Effector CD8-positive, alpha-beta T cell (primary cell): ENCODE data around the gene NONO.
"Not testable (repeated sequence)": the region's sequence is repeated elsewhere in the genome, so short reads cannot be mapped to it uniquely, and the experiment has no call there.

Experiments used
- DNase-seq: peaks from one replicate; lab custom pipeline; 2025; lab: John Stamatoyannopoulos, UW
- total RNA-seq, 4 experiments: gene quantifications; one replicate each; lab custom pipeline; 2026; lab: John Stamatoyannopoulos, UW

Gene NONO, protein sequence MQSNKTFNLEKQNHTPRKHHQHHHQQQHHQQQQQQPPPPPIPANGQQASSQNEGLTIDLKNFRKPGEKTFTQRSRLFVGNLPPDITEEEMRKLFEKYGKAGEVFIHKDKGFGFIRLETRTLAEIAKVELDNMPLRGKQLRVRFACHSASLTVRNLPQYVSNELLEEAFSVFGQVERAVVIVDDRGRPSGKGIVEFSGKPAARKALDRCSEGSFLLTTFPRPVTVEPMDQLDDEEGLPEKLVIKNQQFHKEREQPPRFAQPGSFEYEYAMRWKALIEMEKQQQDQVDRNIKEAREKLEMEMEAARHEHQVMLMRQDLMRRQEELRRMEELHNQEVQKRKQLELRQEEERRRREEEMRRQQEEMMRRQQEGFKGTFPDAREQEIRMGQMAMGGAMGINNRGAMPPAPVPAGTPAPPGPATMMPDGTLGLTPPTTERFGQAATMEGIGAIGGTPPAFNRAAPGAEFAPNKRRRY
- total RNA-seq: 430 to 508 (median 449) reads per million in 4 experiments

DNA sequence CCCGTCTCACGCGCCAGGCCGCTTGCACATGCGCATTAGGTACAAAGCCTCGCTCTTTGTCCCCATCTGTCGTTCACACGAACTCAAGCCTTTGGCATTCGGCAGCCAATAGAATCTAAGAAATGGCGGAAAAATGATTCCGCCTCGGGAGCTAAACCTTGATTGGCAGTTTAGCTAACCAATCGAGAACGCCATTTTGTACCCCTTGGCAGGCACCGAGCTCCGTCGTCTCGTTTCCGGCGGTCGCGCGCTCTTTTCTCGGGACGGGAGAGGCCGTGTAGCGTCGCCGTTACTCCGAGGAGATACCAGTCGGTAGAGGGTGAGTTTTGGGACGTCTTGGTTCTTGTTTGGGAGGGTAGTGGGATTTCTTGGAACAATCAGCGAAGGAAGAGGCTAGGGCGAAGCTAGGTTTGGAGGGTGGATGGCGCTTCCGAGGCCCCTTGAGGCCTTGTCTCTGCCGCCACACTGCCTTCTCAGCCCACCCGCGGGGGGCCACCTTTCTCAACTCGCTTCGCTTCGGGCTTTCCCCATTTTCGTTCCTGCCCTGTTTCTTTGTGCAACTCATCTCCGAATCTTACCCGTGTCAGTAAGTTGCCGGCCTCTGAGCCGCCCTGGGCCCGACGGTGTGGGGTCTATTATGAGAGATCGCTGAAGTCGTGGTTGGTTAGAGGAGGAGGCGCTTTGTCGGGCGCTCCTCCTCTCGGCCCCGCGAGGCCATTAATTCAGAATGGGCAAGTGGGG is at the start of gene NONO:
TSS of gene NONO (plus strand) at position 233 of the 741 bp plus-strand sequence. CDS start 7,003 bp downstream, outside the sequence.
- DNase-seq: peak; percentile 69

- DNase-seq: no peak
Observed at GRCh38 chrX:71235482-71235881, 48.0 kb upstream of the NONO start.

DNA sequence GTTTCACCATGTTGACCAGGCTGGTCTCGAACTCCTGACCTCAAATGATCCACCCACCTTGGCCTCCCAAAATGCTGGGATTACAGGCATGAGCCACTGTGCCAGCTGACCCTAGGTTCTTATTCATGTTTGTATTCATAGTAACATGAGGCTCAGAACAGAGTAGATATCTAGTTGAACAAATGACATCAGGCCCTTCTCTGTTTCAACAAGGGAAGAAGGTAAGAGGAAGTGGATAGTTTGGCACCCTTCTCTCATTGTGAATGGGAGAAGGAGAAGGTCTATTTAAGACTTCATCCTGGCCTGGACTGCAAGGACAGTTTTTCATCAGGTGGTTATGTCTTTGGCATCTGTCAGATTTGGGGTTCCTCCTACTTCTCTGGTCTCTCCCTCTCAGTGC is 46.6 kb upstream of the NONO start:
- DNase-seq: no peak

DNA sequence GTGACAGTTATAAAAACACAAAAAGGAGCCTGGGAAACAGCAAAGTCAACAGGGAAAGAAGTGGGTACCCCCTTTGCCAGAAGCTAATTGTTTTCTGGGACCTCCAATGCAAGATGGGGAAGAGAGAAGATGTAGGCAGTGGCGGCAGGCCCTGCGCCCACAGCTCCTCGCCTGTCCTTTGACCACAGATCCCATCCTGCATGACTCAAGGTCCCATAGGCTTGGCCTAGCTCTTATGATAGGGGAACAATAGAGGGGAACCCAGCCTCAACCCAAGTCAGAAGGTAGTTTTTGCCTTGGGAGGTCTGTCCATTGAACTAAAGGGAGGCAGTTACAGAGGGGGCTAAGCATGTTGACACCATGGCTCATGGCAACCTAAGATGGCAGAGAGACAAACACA is 43.7 kb upstream of the NONO start:
- DNase-seq: no peak

GRCh38 chrX:71241301-71241700 is 42.1 kb upstream of the NONO start:
- DNase-seq: no peak

DNA sequence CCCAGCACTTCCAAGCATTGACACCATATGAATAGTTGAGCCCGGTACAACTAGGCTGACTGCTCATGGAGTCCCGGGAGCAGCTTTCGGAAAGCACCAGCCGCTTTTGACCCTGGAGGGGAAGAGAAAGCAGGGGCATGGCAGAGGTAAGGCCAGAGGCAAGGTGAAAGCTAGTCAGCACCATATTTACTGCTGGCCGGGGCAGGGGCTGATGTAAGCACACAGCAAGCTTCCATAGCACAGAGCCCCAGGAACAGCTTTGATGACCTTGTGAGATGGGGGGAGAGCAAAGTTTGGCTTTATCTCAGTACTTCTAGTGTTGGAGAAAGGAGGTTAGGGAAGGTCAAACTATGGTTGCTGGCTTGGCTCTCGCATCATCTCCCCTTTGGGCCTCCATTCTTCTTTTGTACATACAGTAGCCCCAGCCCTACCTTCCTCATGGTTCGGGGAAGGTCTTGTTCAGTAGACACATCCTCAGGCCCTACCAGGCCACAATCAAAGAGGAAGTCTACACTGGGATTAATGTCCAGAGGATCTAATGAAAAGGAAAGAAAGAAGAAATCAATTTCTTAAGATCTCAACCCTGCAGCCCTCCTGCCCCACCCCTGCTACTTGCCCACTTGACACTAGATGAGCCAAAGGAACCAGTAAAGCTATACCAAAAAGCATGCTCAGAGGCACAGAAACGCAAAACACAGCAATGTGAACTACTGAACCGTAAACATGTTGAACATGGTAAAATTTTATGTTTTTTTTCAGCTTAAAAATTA is 38.9 kb upstream of the NONO start:
- DNase-seq: no peak

DNA sequence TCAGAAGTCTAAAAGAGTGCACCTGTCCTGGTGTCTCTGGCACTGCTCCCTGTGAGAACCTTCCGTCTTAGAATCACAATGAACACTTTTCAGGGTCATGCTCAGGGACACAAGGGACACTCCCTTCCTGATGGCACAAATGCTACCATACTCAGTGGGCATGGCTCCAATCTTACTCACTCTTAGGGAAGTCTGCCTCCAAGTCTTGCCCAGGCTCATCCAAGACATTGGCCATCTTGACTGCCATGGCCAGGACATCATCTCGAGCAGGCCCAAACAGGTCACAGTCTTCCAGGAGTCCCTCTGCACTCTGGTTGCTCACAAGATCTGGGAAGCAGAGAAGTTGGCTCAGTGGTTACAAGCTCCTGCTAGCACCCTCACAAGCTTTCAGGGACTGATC is 38.3 kb upstream of the NONO start:
- no peak for DNase-seq

- DNase-seq: no peak
Observed at GRCh38 chrX:71250841-71251240, 32.6 kb upstream of the NONO start.

DNA sequence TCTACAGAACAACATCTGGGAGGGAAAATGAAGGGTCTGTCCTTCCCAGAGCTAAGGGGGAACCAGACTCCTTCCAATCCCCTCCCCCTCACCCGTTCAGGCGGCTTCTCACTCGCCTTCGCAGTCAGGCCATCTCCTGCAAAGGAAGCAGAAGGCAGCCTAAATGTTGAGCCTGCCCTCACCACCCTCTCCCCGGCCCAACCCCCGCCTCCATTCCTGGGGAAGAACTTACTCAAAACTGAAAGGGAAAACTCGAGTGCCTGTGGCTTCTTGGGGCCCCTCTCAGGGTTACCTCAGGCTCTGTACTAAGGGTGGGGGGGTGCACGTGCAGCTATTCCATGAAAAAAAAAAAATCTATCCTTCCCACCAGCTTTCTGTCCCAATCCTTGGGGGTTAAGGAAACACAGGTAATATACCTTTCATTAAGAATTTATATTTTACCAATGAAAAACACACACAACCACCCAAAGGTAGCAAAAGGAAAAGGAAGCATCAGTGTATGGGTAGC is 31.9 kb upstream of the NONO start:
- no peak for DNase-seq

DNA sequence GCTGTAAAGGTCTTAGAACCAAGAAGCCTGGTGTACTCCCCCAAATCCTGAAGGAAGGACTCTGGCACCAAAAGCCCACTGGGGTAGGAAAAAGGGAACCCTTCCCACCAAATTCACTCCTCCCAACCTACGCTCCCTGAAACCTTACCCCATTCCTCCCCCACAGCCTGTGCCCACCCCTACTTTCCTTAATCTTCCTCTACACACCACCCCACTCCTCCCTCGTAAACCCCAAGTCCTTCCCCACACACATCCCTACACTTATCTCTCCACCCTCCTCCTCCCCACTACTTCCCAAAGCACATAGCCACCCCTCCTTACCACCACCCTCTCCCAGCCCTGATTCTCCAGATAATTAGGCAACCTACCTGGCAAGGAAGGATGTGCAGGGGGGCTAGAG is 31.2 kb upstream of the NONO start:
- DNase-seq: no peak

- DNase-seq: peak; percentile 14
Observed at GRCh38 chrX:71253253-71254091, 30.0 kb upstream of the NONO start.

DNA sequence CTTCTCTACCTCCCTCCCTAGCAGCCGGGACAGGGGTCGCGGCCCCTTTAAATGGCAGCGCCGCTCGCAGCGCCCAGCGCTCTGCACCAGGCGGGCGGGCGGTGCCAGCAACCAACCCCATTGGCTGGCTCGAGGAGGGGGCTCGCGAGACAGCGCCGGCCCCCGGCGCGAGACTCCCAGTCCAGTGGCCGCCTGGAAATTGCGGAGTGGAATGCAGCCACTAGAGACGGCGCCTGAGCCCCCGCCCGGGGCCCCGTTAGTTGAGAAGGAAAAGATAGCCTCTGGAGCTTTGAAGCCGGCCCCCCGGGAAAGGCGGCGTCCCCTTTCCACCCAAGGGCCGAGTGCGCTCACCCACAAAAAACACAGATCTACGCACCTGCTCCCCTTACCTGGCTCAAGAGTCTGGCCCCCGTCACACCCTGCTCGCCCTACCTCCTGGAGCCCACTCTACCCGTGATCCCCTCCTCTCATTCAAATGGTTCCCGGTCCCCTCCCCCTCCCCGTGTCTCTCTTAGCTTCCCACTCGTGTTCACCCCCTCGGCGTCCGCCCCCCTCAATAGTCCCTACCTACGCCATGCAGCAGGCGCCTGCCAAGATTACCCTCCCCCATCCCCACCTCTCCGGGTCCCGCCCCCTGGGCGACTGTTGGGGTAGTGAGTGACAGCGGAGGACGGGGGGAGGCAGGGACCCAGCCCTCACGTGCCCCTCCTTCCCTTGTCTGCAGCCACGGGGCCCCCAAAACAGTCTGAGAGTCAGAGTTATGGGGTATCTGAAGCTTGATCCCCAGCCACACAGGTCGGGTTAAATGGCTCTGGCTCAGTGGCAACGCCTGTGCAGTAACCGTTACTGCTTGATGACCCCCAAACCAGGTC is 29.1 kb upstream of the NONO start, which contains the start of gene ZMYM3:
TSS of gene ZMYM3 (minus strand) at position 49 of the 872 bp plus-strand sequence. CDS start 885 bp downstream, outside the sequence.
- peak; percentile 75 for DNase-seq

- no peak for DNase-seq
Observed at GRCh38 chrX:71256051-71256450, 27.4 kb upstream of the NONO start.

DNA sequence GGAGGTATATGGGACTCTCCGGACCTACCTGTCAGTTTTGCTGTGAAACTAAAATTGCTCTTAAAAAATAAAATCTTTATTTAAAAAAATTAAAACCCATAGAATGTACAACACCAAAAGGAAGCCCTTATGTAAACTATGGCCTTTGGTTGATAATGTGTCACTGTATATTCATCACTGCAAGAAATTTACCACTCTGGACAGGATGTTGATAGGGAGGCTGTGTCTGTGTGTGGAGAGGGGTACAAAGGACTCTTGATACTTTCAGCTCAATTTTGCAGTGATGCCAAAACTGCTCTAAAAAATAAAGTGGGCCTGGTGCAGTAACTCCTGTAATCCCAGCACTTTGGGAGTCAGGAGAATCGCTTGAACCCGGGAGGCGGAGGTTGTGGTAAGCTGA is 26.6 kb upstream of the NONO start:
- DNase-seq: no peak

GRCh38 chrX:71268624-71269023 is 14.8 kb upstream of the NONO start:
- not testable (repeated sequence) for DNase-seq

DNA sequence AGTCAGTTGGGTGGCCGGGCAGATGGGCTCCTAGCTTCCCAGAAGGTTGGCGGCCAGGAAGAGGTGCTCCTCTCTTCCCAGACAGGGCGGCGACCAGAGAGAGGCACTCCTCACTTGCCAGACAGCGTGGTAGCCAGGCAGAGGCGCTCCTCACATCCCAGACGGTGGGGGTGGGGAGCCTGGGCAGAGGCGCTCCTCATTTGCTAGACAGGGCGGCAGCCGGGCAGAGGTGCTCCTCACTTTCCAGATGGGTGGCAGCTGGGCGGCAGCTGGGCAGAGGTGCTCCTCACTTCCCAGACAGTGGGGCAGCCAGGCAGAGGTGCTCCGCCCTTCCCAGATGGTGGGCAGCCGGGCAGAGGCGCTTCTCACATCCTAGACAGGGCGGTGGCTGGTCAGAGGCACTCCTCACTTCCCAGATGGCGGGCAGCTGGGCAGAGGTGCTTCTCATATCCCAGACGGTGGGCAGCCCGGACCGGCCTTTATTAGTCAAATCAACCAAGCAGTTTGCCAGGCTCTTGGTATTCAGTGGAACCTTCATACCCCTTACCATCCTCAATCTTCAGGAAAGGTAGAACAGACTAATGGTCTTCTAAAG is 13.5 kb upstream of the NONO start:
- DNase-seq: no peak

GRCh38 chrX:71272313-71272712 is 11.1 kb upstream of the NONO start:
- DNase-seq: not testable (repeated sequence)

DNA sequence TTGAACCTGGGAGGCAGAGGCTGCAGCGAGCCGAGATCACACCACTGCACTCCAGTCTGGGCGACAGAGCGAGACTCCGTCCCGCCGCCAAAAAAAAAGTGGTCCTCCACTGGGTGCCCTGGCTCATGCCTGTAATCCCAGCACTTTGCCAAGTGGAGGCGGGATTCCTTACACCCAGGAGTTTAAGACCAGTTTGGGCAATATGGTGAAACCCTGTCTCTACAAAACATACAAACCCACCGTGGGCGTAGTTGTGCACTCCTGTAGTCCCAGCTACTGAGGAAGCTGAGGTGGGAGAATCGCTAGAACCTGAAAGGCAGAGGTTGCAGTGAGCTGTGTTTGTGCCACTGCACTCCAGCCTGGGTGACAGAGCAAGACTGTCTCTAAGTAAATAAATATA is 2.1 kb upstream of the NONO start:
- not testable (repeated sequence) for DNase-seq
